Measurements from ENCODE around the gene MACROH2A2.

Gene MACROH2A2

GRCh38 chr10:70135046-70135445 lies 82.4 kb downstream of the MACROH2A2 start:
- DNase-seq (ENCODE audit: low read depth), result no peak
- no peak for TF ChIP-seq CTCF (IDR thresholded peaks at IDR 0.05; ENCODE audit: low read length, missing control alignments)
- H3K4me3 ChIP-seq (replicated peaks; ENCODE audit: low read depth, low read length), result no peak overlapping the region

- DNase-seq (ENCODE audit: low read depth), result no peak
- no peak for TF ChIP-seq CTCF (IDR thresholded peaks at IDR 0.05; ENCODE audit: low read length, missing control alignments)
- no peak overlapping the region for H3K4me3 ChIP-seq (replicated peaks; ENCODE audit: low read depth, low read length)
Observed at GRCh38 chr10:70135684-70136083, 83.0 kb downstream of the MACROH2A2 start.

GRCh38 chr10:70137135-70137534 lies 84.5 kb downstream of the MACROH2A2 start:
- TF ChIP-seq CTCF (IDR thresholded peaks at IDR 0.05; ENCODE audit: low read length, missing control alignments), result no peak
- no peak overlapping the region for H3K4me3 ChIP-seq (replicated peaks; ENCODE audit: low read depth, low read length)
- DNase-seq (ENCODE audit: low read depth), result no peak

- TF ChIP-seq CTCF (IDR thresholded peaks at IDR 0.05; ENCODE audit: low read length, missing control alignments), result no peak
- H3K4me3 ChIP-seq (replicated peaks; ENCODE audit: low read depth, low read length), result no peak overlapping the region
- no peak for DNase-seq (ENCODE audit: low read depth)
Observed at GRCh38 chr10:70137927-70138883, 85.6 kb downstream of the MACROH2A2 start.

- no peak for TF ChIP-seq CTCF (IDR thresholded peaks at IDR 0.05; ENCODE audit: low read length, missing control alignments)
- no peak for DNase-seq (ENCODE audit: low read depth)
- H3K4me3 ChIP-seq (replicated peaks; ENCODE audit: low read depth, low read length), result no peak overlapping the region
Observed at GRCh38 chr10:70139151-70139996, 86.7 kb downstream of the MACROH2A2 start.

- no peak for TF ChIP-seq CTCF (IDR thresholded peaks at IDR 0.05; ENCODE audit: low read length, missing control alignments)
- no peak for DNase-seq (ENCODE audit: low read depth)
- H3K4me3 ChIP-seq (replicated peaks; ENCODE audit: low read depth, low read length), result no peak overlapping the region
Observed at GRCh38 chr10:70139997-70140250, 87.3 kb downstream of the MACROH2A2 start.
